ENCODE measurements around the gene PI4KA.
"Not testable (repeated sequence)": the region's sequence is repeated elsewhere in the genome, so short reads cannot be mapped to it uniquely, and the experiment has no call there.

The PI4KA gene

DNA sequence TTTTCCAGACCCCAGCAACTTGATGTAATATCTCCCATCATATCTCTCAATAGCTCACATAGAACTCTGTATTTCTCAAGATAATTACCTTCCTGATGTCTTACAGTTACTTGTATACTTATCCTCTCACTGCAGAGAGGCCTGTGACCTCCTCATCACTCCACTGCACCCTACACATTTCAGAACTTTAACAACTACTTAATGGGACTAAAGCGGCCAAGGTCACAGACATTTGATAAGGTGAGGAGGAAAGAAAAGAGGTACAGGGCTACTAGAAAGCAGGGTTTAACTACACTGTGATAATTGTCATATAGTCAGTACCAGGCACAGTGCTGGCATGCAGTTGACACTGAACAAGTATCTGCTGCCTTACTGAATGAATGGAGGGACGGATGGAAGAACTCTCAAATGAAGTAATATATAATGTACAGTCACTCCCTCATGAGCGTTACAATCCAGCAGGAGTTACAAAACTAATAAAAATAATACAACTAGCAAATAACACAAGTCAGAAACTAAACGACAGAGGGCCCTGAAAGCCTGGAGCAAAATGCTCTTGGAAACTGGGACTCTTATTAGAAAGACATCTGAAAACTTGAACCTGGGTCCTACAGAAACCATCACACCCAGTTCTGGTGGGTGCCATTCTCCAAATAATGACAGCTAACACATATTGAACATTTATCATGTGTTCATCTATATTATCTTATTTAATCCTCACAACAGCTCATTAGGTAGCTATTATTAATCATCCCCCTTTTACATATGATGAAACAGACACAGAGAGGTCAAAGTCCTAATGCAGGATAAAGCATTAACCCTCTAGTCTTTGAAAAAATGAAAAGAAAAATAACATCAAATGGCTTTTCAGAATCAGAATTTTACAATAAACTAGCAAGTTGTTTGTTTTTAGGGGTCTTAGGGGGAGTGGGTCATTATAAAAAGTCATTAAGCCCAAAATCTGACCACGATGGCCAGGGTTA, 14.3 kb downstream of the PI4KA start:
- no peak for DNase-seq

DNA sequence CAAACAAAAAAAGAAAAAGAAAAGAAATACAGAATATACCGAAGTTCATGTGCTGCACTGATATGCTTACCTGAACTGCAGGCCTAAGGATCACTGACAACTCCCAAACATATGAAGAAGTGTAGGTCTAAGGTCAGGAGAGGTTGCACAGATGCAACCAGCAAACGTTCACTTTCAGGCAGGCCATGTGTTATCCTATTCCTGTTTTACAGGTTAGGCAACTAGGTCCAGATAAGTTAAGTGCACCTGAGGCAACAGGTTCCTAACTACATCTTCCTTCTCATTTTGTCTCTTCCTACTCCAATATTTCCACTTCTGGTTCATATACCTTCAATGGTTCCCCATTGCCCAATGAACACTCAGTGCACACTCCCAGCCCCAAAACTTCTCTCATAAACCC, 15.1 kb downstream of the PI4KA start:
- DNase-seq: no peak

DNA sequence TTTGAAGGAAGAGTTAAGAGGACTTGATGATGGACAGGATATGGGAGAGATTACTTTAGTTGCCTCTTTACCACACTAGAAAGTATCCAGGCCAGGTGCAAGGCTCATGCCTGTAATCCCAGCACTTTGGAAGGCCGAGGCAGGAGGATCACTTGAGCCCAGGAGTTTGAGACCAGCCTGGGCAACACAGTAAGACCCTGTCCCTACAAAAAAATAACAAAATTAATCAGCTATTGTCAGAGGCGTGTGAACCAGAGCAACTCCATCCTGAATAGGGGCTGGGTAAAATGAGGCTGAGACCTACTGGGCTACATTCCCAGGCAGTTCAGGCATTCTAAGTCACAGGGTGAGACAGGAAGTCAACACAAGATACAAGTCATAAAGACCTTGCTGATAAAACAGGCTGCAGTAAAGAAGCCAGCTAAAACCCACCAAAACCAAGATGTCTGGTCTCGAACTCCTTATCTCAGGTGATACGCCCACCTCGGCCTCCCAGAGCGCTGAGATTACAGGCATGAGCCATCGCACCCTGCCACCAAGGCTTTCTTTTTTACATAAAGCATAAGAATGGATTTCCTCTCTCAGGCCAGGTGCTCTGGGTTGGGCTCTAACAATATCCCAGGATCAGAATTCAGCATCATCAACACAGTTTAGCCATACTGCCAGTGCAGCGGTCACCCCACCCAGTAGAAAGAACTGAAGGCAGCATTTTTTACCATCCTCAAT, 17.8 kb downstream of the PI4KA start:
- DNase-seq: no peak

DNA sequence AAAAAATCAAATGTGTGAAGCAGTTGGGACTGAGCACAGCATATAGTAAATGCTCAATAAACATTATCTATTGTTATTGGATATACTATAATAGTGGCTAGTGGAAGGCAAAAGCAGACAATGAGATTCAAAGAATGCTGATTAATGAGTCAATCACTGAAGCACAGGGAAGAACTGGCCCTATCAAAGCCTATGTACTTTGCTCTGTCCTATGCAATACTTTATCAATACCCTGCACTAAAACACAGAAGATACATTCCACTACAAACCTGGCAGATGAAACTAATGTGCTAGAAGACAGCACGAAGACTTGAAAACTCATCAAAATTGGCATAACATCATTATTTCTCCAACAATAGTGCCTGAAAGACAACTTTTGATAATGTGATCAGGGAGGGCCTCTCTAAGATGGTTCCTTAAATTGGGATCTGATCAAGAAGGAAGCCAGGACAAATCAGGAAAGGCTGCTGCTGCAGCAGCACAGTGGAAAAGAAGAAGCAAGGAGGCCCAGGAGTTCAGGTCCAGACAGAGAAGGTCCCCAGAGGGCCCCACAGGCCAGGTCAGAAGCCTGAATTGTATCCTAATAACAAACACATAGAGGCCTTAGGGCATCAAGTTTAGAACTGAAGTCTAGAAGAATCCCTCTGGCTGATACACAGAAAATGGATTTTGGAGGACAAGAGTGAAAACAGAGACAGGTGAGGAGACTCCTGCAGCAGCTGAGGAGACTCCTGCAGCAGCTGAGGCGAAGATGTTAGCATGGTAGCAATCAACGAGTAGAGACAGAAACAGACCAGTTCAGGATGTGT, 18.6 kb downstream of the PI4KA start:
- no peak for DNase-seq

DNA sequence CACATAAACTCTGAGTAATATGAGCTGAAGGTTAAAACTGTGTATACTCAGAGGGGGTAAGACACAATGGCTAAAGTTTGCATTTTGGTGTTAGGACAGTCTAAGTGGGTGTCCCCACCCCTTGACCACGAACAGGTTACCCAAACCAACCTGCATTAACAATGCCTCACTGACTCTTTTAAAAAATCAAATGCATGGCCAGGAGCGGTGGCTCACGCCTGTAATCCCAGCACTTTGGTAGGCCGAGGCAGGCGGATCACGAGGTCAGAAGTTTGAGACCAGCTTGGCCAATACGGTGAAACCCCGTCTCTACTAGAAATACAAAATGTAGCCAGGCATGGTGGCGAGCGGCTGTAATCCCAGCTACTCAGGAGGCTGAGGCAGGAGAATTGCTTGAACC, 19.3 kb downstream of the PI4KA start:
- DNase-seq: not testable (repeated sequence)

DNA sequence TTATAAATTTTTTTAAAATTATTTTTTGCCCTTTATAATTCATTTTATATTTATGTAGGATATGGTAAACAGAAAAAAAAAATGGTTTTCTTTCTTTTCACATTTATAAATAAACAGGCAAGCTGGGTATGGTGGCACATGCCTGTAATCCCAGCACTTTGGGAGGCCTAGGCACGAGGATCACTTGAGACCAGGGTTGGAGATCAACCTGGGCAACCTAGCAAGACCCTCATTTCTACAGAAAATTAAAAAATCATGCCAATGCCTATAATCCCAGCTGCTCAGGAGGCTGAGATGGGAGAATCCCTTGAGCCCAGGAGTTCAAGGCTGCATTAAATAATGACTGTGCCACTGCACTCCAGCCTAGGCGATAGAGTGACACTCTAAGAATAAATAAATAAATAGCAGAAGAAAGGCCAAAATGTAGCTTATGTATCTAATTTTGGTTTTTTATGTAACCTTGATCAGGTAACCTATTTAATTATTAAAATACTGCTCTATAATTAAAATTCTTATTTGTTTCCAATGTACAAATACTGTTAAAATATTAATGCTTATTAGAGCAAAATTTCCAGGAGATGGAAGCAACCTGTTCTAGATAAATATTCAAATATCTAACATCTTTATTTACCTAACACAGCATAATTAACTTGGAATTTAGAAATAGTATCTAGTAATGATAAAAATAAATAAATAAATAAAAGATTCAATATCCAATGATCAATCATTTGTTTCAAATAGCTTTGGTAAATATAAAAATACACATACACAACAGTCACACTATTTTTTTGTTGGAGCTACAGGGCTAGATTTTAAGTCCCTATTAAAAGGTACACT, 21.4 kb downstream of the PI4KA start:
- DNase-seq: no peak

DNA sequence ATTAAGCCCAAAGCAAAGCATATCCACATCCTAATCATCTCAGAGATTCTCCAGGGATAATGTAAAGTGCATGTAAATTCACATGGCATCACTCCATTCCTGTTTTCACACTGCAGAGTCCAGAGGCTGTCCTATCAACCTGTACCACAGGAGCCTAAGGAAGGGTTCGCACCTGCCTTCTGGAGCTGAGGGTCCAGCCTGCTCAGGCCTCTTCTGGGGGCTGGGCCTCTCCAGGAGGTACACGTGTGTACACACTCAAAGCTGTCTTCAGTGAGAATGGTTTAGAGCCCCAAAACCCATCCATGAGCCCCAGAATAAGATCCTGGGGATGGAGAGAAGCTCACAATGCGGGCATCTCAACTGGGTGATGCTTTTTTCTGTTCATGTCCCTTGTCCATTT, 23.9 kb downstream of the PI4KA start:
- no peak for DNase-seq

DNA sequence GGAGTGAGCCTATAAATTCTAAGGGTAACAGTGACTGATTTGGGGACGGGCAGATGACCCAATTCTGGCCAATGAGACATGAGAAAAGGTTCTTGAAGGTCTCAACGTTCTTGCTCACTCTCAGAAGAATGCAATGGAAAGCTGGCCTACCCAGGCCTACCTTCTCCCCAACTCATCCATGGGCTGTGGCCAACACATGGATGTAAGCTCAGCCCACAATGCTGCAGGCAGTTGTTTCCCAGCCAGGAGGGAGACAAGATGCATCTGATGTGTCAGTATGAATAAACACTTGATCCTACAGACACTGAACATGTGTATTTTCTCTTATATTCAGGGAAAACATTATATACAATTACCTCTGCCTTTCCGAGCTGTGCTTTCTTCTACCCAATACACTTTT, 24.4 kb downstream of the PI4KA start:
- DNase-seq: no peak

DNA sequence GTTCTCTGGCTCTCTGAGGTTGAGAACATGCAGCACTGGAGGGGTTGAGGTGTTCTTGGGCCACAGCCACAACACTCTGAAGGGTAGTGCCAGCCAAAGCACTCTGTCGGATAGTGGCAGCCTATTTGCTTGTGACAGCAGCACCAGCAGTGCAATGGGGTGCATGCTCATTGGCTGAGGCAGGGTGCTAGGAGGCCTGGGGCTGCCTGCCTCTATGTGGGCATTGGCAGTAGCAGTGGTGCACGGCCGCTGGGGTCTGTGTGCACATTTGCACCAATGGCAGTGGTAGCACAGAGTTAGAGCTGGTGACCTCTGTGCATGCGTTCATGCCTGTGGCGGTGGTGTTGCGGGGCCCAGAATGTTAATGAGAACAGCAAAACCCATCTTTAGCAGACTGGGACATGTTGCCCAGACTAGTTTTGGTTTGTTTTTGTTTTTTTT, 25.4 kb downstream of the PI4KA start:
- DNase-seq: no peak

DNA sequence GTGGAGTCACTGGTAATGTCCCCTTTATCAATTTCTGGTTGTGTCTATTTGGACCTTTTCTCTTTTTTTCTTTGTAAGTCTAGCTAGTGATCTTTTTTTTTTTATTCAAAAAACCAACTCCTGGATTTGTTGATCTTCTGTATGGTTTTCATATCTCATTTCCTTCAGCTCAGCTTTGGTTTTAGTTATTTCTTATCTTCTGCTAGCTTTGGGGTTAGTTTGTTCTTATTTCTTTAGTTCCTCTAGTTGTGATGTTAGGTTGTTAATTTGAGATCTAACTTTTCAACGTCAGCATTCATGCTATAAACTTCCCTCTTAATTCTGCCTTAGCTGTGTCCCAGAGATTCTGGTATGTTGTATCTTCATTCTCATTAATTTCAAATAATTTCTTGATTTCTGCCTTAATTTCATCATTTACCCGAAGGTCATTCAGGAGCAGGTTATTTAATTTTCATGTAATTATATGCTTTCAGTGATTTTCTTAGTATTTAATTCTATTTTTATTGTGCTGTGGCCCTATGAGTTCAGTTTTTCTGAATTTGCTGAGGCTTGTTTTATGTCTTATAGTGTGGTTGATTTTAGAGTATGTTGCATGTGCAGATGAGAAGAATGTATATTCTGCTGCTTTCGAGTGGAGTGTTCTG, 29.0 kb downstream of the PI4KA start:
- no peak for DNase-seq

DNA sequence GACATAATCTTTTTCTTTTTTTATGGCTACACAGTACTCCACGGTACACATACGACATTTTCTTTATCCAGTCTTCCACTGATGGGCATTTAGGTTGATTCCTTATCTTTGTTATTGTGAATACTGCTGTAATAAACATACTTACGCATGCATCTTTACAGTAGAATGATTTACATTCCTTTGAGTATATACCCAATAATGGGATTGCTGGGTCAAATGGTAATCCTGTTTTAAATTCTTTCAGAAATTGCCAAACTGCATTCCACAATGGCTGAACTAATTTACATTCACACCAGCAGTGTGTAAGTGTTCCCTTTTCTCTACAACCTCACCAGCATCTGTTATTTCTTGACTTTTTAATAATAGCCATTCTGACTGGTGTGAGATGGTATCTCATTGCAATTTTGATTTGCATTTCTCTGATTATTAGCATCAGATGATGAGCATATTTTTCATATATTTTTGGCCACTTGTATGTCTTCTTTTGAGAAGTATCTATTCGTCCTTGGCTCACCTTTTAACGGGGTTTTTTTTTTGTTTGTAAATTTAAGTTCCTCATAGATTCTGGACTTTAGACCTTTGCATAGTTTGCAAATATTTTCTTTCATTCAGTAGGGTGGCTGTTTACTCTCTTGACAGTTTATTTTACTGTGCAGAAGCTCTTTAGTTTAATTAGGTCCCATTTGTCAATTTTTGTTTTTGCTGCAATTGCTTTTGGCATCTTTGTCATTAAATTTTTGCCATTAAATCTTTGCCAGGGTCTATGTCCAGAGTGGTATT, 32.0 kb downstream of the PI4KA start:
- not testable (repeated sequence) for DNase-seq

DNA sequence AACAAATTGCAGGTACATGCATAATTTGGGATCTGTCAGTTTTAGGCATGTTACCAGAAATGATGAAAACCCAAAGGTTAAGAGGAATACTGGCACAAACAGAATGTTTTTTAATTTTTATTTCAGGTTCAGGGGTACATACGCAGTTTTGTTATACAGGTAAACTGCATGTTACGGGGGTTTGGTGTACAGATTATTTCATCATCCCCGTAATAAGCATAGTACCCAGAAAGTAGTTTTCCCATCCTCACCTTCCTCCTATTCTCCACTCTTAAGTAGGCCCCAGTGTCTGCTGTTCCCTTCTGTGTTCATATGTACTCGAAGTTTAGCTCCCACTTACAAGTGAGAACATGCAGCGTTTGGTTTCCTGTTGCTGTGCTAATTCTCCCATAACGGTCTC, 33.0 kb downstream of the PI4KA start:
- no peak for DNase-seq

DNA sequence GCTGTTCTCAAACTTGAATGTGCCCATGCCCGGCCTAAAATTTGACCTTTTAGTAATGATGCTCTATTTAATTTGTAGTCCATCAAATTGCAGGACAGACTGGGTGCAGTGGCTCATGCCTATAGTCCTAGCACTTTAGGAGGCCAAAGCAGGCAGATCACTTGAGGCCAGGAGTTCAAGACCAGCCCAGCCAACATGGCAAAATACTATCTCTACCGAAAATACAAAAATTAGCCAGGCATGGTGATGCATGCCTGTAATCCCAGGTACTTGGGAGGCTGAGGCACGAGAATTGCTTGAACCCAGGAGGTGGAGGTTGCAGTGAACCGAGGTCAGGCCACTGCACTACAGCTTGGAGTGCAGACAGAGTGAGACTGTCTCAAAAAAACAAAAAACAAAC, 33.4 kb downstream of the PI4KA start:
- DNase-seq: not testable (repeated sequence)

DNA sequence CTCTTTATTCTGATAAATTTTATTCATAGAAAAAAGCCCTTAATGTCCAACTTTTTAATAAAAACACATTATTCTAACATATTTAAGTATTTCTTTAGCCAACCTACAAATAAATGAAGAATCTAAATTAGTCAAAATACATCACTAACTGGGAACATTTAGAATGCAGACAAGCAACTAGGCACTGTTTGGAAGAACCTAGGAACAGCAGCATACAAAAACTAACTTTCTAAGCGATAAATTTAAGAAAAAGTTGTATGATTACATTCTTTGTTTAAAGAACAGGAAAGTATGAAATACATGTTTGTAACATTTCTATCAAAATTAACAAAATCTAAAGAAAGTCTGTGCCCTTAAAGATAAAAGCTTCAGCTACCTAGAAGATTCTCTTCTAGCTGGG, 35.3 kb downstream of the PI4KA start:
- DNase-seq: no peak

DNA sequence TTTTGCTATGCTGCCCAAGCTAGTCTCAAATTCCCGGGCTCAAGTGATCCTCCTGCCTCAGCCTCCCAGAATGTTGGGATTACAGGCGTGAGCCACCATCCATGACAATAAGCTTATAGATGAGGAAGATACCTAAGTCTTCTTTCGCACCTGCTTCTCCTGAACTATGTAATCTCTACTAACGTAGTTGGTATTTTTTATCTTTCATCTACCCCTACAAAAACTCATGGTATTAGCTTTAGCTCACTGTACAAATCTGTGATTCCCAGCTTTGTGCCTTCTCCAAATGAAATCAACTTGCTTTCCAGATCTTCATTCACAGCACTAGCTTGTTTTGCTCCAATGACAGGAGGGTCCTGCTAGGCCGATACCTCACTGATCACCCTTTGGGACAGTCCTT, 36.4 kb downstream of the PI4KA start:
- DNase-seq: no peak

DNA sequence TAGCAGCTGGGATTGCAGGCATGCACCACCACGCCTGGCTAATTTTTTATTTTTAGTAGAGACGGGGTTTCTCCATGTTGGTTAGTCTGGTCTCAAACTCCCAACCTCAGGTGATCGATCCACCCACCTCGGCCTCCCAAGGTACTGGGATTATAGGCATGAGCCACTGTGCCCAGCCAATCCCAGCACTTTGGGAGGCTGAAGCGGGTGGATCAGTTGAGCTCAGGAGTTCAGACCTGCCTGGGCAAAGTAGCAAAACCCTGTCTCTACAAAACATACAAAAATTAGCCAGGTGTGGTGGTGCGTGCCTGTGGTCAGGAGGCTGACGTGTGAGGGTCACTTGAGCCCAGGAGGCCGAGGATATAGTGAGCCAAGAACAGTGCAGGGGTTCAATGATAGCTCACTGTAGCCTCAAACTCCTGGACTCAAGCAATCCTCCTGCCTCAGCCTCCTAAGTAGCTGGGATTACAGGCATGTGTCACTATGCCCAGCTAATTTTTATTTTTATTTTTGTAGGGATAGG, 36.8 kb downstream of the PI4KA start:
- not testable (repeated sequence) for DNase-seq

DNA sequence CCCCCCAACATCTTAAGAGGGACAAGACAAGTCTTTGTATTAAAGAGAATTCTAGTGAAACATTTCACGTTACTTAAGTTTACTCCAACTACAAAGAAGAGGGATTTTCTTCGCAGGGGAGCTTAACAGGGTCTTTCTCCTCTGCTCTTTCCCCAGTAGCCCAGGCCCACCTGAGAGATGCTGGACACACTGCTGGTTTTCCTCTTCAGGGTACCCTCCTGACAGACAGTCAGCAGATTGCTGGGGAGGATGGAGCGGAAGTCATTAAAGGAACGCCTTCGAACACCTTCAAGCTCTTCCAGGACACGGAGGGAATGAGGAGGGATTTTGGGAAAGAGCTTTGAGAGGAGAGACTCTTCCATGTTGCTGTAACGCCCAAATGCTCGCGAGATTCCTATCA, 39.1 kb downstream of the PI4KA start:
- no peak for DNase-seq

DNA sequence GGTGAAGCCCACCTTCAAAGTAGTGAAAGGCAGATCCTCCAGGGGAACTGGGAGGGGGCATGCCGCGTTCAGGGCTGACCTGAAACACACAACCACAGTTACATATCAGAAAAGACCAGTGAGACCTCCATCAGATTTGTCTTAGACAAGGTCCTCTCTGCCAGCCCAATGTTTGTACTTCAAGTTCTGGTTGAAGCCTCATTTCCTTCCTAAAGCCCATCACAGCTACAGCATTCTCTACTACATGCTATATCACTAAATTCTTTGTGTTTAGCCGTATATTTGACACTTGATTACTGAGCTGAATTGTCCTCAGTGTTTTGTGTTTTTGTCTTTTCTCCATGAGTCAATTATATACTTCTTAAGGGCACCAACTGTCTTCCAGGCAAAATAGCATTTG, 40.1 kb downstream of the PI4KA start:
- DNase-seq: no peak

DNA sequence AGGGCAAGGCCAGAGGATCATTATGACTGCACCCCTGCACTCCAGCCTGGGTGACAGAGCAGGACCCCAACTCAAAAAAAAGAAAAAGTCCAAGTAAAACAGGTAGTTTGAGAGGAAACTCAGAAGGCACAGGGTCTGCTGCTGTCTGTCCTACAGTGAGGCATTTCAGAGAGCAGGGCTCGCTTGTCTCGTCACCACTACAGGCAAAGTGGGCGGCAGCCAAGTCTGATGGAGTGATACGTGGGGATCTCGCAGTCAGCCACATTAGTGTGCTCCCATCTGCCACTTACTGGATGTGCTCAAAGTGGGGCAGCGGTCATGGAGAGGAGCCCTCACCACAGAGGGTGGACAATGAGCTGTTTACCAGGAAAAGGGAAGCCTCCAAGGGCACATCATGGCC, 42.1 kb downstream of the PI4KA start:
- no peak for DNase-seq

DNA sequence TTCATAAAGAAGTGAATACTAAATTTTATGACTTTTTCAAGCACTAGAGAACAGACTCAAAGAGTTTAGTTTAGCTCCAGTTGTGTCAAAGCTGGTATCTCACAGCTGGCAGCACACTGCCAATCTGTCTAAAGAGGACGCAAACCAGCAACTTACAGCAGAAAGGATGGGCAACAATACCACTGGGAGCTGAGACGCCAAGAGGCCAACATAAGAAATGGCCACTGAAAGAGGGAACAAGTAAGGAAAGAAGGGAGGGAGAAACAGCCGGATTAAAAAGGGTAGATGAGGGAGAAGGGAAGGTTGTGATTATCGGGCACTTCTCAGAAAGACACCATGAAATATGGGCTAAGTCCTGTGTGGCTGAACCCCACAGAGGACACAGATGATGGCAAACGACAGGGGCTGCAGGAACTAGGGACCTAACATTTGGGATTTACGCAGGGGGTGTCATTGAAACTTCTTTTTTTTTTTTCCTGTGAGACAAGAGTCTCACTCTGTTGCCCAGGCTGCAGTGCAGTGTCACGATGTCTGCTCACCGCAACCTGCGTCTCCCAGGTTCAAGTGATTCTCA, 43.0 kb downstream of the PI4KA start:
- no peak for DNase-seq
